GM10266 (cell line): ENCODE results near the gene C12orf42.

Experiments used
- DNase-seq: peaks from one replicate; pipeline ENCODE4 v3.0.0; 2012; ENCODE audit errors: extremely low spot score
- CTCF ChIP-seq: IDR thresholded peaks from 2 replicates; pipeline ENCODE4 v1.5.1; 2012; ENCODE audit warnings: mild to moderate bottlenecking, low read depth; ENCODE audit not compliant: control insufficient read depth, insufficient read depth; ENCODE audit errors: missing control alignments

The C12orf42 gene

GRCh38 chr12:103468837-103469236, 26.9 kb downstream of the C12orf42 start:
- TF ChIP-seq CTCF, result no peak
- no peak for DNase-seq

GRCh38 chr12:103462675-103463074, 33.1 kb downstream of the C12orf42 start:
- DNase-seq, result peak; percentile 30
- no peak for TF ChIP-seq CTCF

GRCh38 chr12:103457471-103457870, 38.3 kb downstream of the C12orf42 start:
- no peak for TF ChIP-seq CTCF
- no peak for DNase-seq

- no peak for DNase-seq
- no peak for TF ChIP-seq CTCF
These were observed 39.8 kb downstream of the C12orf42 start for GRCh38 chr12:103456006-103456405.

- no peak for DNase-seq
- no peak for TF ChIP-seq CTCF
These were observed 40.6 kb downstream of the C12orf42 start for GRCh38 chr12:103455020-103455763.

GRCh38 chr12:103444983-103445382, 50.8 kb downstream of the C12orf42 start:
- no peak for TF ChIP-seq CTCF
- no peak for DNase-seq

GRCh38 chr12:103442822-103443221, 52.9 kb downstream of the C12orf42 start:
- DNase-seq, result no peak
- TF ChIP-seq CTCF, result no peak
